Panc1 (cell line): ENCODE measurements around the gene FIG4. TPM values are rescaled to one million over a fixed set of nuclear protein-coding genes. Genes with fewer than 3 reads are reported as not detected.

Experiments used
- ATAC-seq: fragments of 200-7000 bp; cut with Tn5 transposase; 2 replicates; pipeline ENCODE4 v1.9.1; 2020; ENCODE audit warnings: mild to moderate bottlenecking, moderate library complexity
- BruUV-seq: library from RNA; stranded (reverse); fragments of 400-500 nt; replicated peaks from 2 replicates; lab custom pipeline; 2021; lab: Mats Ljungman, UMichigan
- CTCF ChIA-PET: fragments of 300-600 bp; sonication (Branson Sonifier 250); formaldehyde crosslinking; loops from one replicate; lab custom pipeline; 2022; ENCODE audit warnings: antibody characterized with exemption; lab: Charles Lee
- POLR2A ChIA-PET: fragments of 300-600 bp; sonication (Branson Sonifier 250); formaldehyde crosslinking; loops from one replicate; lab custom pipeline; 2022; ENCODE audit warnings: antibody characterized with exemption; lab: Charles Lee
- DNase-seq: peaks from one replicate; pipeline ENCODE4 v3.0.0-alpha.2; 2010; ENCODE audit warnings: low read depth, low spot score
- H3K27ac ChIP-seq: 2 replicates; pipeline ENCODE4 v1.5.1; 2011; ENCODE audit warnings: mild to moderate bottlenecking, low read length, inconsistent platforms
- H3K27me3 ChIP-seq: fragments of 200-500 bp; sonication (Bioruptor generic); 2 replicates; pipeline ENCODE4 v1.6.0; 2014; ENCODE audit warnings: low read length, inconsistent platforms; ENCODE audit not compliant: control insufficient read depth, insufficient read depth
- H3K36me3 ChIP-seq: fragments of 200-500 bp; sonication (Bioruptor generic); 2 replicates; pipeline ENCODE4 v1.5.1; 2014; ENCODE audit warnings: inconsistent platforms, mild to moderate bottlenecking, low read length, moderate library complexity; ENCODE audit not compliant: control insufficient read depth, insufficient read depth
- H3K4me1 ChIP-seq: 2 replicates; pipeline ENCODE4 v1.5.1; 2011; ENCODE audit warnings: inconsistent platforms, mild to moderate bottlenecking, low read length, moderate library complexity; ENCODE audit not compliant: control insufficient read depth, insufficient read depth
- H3K4me3 ChIP-seq, 2 experiments: 2 replicates each; pipeline ENCODE4 v1.5.1; 2011 to 2012; ENCODE audit warnings: low read depth in 2 of 2, low read length in 2 of 2, mild to moderate bottlenecking in 2 of 2, inconsistent platforms in 1 of 2, moderate library complexity in 1 of 2
- H3K9me3 ChIP-seq: fragments of 200-500 bp; sonication (Bioruptor generic); 2 replicates; pipeline ENCODE4 v1.5.1; 2014; ENCODE audit warnings: low read depth, mild to moderate bottlenecking, inconsistent platforms, low read length, moderate library complexity; ENCODE audit not compliant: control insufficient read depth, insufficient read depth
- POLR2AphosphoS5 ChIP-seq: IDR thresholded peaks from 2 replicates; pipeline ENCODE4 v1.6.1; 2012; ENCODE audit warnings: mild to moderate bottlenecking, low read depth, low read length, moderate library complexity
- REST ChIP-seq, 2 experiments: IDR thresholded peaks; 2 replicates each; pipeline ENCODE4 v1.6.1; 2011 to 2012; ENCODE audit warnings: low read depth in 2 of 2, control low read depth in 1 of 2, low read length in 1 of 2, mild to moderate bottlenecking in 1 of 2, moderate library complexity in 1 of 2; ENCODE audit not compliant: insufficient read depth in 1 of 2
- SIN3A ChIP-seq: IDR thresholded peaks from 2 replicates; pipeline ENCODE4 v1.6.1; 2012; ENCODE audit warnings: low read depth, mild to moderate bottlenecking, low read length, moderate library complexity, borderline replicate concordance; ENCODE audit not compliant: insufficient read depth
- TCF7L2 ChIP-seq: IDR thresholded peaks from 2 replicates; pipeline ENCODE4 v1.6.1; 2011; ENCODE audit warnings: mild to moderate bottlenecking, low read depth, low read length, inconsistent platforms
- in situ Hi-C: cut with HindIII; loops from 2 replicates; pipeline ENCODE4 v1.10.0; 2016; ENCODE audit warnings: low sequenced_read_pairs, low pct_unique_long_range_greater_than_20kb
- intact Hi-C: fragments of 100-400 bp; cut with micrococcal nuclease; formaldehyde crosslinking; loops from one replicate; pipeline ENCODE4 v1.10.0; 2022; ENCODE audit not compliant: unreplicated experiment
- total RNA-seq: library from RNA; stranded (reverse); gene quantifications from one replicate; pipeline ENCODE4 v1.2.1, GENCODE V29; 2021; ENCODE audit not compliant: unreplicated experiment
- TF ChIP-seq, protein P1 (sequence below): fragments of 450-650 bp; IDR thresholded peaks from 2 replicates; pipeline ENCODE4 v1.5.1; 2017; ENCODE audit warnings: mild to moderate bottlenecking

Gene FIG4
- total RNA-seq, 1 experiment from 2014 or later = 19.0 TPM

GRCh38 chr6:109804020-109804419, 112.9 kb downstream of the FIG4 start:
- DNase-seq = no peak
- intact Hi-C loops = no loop called here
- no TSS peak for BruUV-seq
- H3K36me3 ChIP-seq = no peaks in the 10 kb centered on the region
- H3K9me3 ChIP-seq = no peaks in the 10 kb centered on the region
- ChIA-PET CTCF (no interaction called here), POLR2A (no interaction called here)
- H3K27ac ChIP-seq = no peak overlapping the region
- in situ Hi-C loops = no loop called here
- H3K4me3 ChIP-seq = no peak overlapping the region
- ATAC-seq = no peak
- TF ChIP-seq, protein P1, sequence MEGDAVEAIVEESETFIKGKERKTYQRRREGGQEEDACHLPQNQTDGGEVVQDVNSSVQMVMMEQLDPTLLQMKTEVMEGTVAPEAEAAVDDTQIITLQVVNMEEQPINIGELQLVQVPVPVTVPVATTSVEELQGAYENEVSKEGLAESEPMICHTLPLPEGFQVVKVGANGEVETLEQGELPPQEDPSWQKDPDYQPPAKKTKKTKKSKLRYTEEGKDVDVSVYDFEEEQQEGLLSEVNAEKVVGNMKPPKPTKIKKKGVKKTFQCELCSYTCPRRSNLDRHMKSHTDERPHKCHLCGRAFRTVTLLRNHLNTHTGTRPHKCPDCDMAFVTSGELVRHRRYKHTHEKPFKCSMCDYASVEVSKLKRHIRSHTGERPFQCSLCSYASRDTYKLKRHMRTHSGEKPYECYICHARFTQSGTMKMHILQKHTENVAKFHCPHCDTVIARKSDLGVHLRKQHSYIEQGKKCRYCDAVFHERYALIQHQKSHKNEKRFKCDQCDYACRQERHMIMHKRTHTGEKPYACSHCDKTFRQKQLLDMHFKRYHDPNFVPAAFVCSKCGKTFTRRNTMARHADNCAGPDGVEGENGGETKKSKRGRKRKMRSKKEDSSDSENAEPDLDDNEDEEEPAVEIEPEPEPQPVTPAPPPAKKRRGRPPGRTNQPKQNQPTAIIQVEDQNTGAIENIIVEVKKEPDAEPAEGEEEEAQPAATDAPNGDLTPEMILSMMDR = no peak
- TF ChIP-seq REST (IDR thresholded peaks at IDR 0.05; ENCODE audit: insufficient read depth in 1 of 2, low read depth in 2 of 2, low read length in 1 of 2) (no peak), TCF7L2 (no peak), SIN3A (no peak), POLR2AphosphoS5 (no peak)
- no peaks in the 10 kb centered on the region for H3K4me1 ChIP-seq
- H3K27me3 ChIP-seq = no peaks in the 10 kb centered on the region

DNA sequence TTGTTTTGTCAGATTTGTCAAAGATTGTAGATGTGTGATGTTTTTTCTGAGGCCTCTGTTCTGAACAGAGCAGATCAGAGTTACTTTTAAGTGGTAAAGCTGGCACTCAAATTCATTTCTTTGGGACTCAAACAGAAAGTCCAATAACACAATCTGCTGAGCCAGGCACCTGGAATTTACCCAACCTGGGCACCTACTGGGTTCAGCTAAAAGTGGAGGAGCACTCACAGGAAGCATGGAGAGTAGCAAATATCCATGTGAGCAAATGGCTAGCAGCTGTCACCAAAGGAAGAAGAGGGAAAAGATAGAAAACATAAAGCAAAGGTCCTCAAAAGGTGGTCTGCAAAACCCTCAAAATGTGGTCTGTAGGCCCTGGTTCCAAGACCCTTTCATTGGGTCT, 116.8 kb downstream of the FIG4 start:
- no TSS peak for BruUV-seq
- no peaks in the 10 kb centered on the region for H3K27me3 ChIP-seq
- DNase-seq = no peak
- ChIA-PET CTCF (no interaction called here), POLR2A (no interaction called here)
- H3K36me3 ChIP-seq = no peaks in the 10 kb centered on the region
- ATAC-seq = no peak
- H3K4me1 ChIP-seq = no peaks in the 10 kb centered on the region
- no peak overlapping the region for H3K27ac ChIP-seq
- H3K9me3 ChIP-seq = no peaks in the 10 kb centered on the region
- in situ Hi-C loops (no loop called here), intact Hi-C loops (no loop called here)
- TF ChIP-seq TCF7L2 = no peak
- TF ChIP-seq, protein P1 = no peak
- no peak for TF ChIP-seq REST (IDR thresholded peaks at IDR 0.05; ENCODE audit: insufficient read depth in 1 of 2, low read depth in 2 of 2, low read length in 1 of 2)
- H3K4me3 ChIP-seq = no peak overlapping the region
